WTC11 (cell line): Measurements from ENCODE around the gene TRPM2. TPM values are rescaled to one million over a fixed set of nuclear protein-coding genes. Genes with fewer than 3 reads are reported as not detected.

Experiments used
- ATAC-seq: fragments of 200-7000 bp; cut with Tn5 transposase; 2 replicates; pipeline ENCODE4 v1.10.0; 2021; ENCODE audit warnings: mild to moderate bottlenecking, moderate library complexity
- CTCF ChIA-PET: fragments of 300-600 bp; sonication (Branson Sonifier 250); formaldehyde crosslinking; loops from one replicate; lab custom pipeline; 2021; ENCODE audit warnings: antibody characterized with exemption; lab: Charles Lee
- POLR2A ChIA-PET: fragments of 350-600 bp; sonication (Branson Sonifier 250); formaldehyde crosslinking; loops from one replicate; lab custom pipeline; 2021; ENCODE audit warnings: antibody characterized with exemption; lab: Charles Lee
- DNase-seq: peaks from one replicate; pipeline ENCODE4 v3.0.0; 2021; ENCODE audit warnings: low spot score
- H3K27ac Mint-ChIP-seq: 2 replicates; pipeline ENCODE4 v1.8.0; 2021; ENCODE audit warnings: mixed read lengths
- H3K27me3 Mint-ChIP-seq: 2 replicates; pipeline ENCODE4 v1.8.0; 2021; ENCODE audit warnings: low read depth, mild to moderate bottlenecking, moderate library complexity, mixed read lengths
- H3K36me3 Mint-ChIP-seq: 2 replicates; pipeline ENCODE4 v1.8.0; 2021; ENCODE audit warnings: mixed read lengths
- H3K4me1 Mint-ChIP-seq: 2 replicates; pipeline ENCODE4 v1.8.0; 2022; ENCODE audit warnings: mixed read lengths
- H3K4me3 Mint-ChIP-seq: 2 replicates; pipeline ENCODE4 v1.8.0; 2021; ENCODE audit warnings: mild to moderate bottlenecking, moderate library complexity, mixed read lengths
- H3K9me3 Mint-ChIP-seq: 2 replicates; pipeline ENCODE4 v1.8.0; 2021; ENCODE audit warnings: mixed read lengths
- ATF2 ChIP-seq: sonication (generic); formaldehyde crosslinking; IDR thresholded peaks from 2 replicates; pipeline ENCODE4 v1.8.1; 2022; ENCODE audit warnings: low read depth, missing genetic modification reagents, borderline replicate concordance
- E2F1 ChIP-seq: sonication (generic); formaldehyde crosslinking; IDR thresholded peaks from 2 replicates; pipeline ENCODE4 v1.8.0; 2022; ENCODE audit warnings: mild to moderate bottlenecking, missing genetic modification reagents
- FOXJ3 ChIP-seq: sonication (generic); formaldehyde crosslinking; IDR thresholded peaks from 2 replicates; pipeline ENCODE4 v1.9.0; 2021; ENCODE audit warnings: missing genetic modification reagents, mild to moderate bottlenecking, borderline replicate concordance
- FOXP4 ChIP-seq: sonication (generic); formaldehyde crosslinking; IDR thresholded peaks from 2 replicates; pipeline ENCODE4 v1.8.0; 2022; ENCODE audit warnings: mild to moderate bottlenecking, missing genetic modification reagents
- IRF1 ChIP-seq: sonication (generic); formaldehyde crosslinking; IDR thresholded peaks from 2 replicates; pipeline ENCODE4 v1.8.0; 2023; ENCODE audit warnings: missing genetic modification reagents
- JUN ChIP-seq: sonication (generic); formaldehyde crosslinking; IDR thresholded peaks from 2 replicates; pipeline ENCODE4 v1.8.0; 2023; ENCODE audit warnings: mild to moderate bottlenecking, missing genetic modification reagents
- MAX ChIP-seq: sonication (generic); formaldehyde crosslinking; IDR thresholded peaks from 2 replicates; pipeline ENCODE4 v1.8.0; 2022; ENCODE audit warnings: mild to moderate bottlenecking, missing genetic modification reagents
- MYBL2 ChIP-seq: sonication (generic); formaldehyde crosslinking; IDR thresholded peaks from 2 replicates; pipeline ENCODE4 v1.8.1; 2023; ENCODE audit warnings: mild to moderate bottlenecking, moderate library complexity, missing genetic modification reagents
- NFATC4 ChIP-seq: fragments of 250-450 bp; sonication (Bioruptor Pico); IDR thresholded peaks from 2 replicates; pipeline ENCODE4 v1.9.0; 2021; ENCODE audit warnings: mild to moderate bottlenecking
- NFE2L1 ChIP-seq: sonication (generic); formaldehyde crosslinking; IDR thresholded peaks from 2 replicates; pipeline ENCODE4 v1.8.1; 2023; ENCODE audit warnings: missing genetic modification reagents
- NFYB ChIP-seq: sonication (generic); formaldehyde crosslinking; conservative IDR thresholded peaks from 2 replicates; pipeline ENCODE4 v1.8.0; 2022; ENCODE audit warnings: low read depth, missing genetic modification reagents
- NR1H2 ChIP-seq: sonication (generic); formaldehyde crosslinking; IDR thresholded peaks from 2 replicates; pipeline ENCODE4 v1.9.0; 2021; ENCODE audit warnings: mild to moderate bottlenecking, moderate library complexity, missing genetic modification reagents
- OVOL2 ChIP-seq: fragments of 250-450 bp; sonication (Bioruptor Pico); IDR thresholded peaks from 2 replicates; pipeline ENCODE4 v1.9.0; 2021; ENCODE audit warnings: mild to moderate bottlenecking, borderline replicate concordance
- PRRX2 ChIP-seq: fragments of 250-450 bp; sonication (Bioruptor Pico); IDR thresholded peaks from 2 replicates; pipeline ENCODE4 v1.8.0; 2021; ENCODE audit warnings: mild to moderate bottlenecking
- RELA ChIP-seq: sonication (generic); formaldehyde crosslinking; IDR thresholded peaks from 2 replicates; pipeline ENCODE4 v1.8.1; 2022; ENCODE audit warnings: missing genetic modification reagents, mild to moderate bottlenecking, borderline replicate concordance
- SMAD3 ChIP-seq: sonication (generic); formaldehyde crosslinking; IDR thresholded peaks from 2 replicates; pipeline ENCODE4 v1.8.0; 2022; ENCODE audit warnings: missing genetic modification reagents, mild to moderate bottlenecking, borderline replicate concordance
- TEAD4 ChIP-seq: sonication (generic); formaldehyde crosslinking; IDR thresholded peaks from 2 replicates; pipeline ENCODE4 v1.8.0; 2022; ENCODE audit warnings: mild to moderate bottlenecking, missing genetic modification reagents
- ZMAT4 ChIP-seq: fragments of 250-450 bp; sonication (Bioruptor Pico); IDR thresholded peaks from 2 replicates; pipeline ENCODE4 v1.9.0; 2021; ENCODE audit warnings: mild to moderate bottlenecking
- ZNF121 ChIP-seq: sonication (generic); formaldehyde crosslinking; IDR thresholded peaks from 2 replicates; pipeline ENCODE4 v1.8.0; 2023; ENCODE audit warnings: missing genetic modification reagents
- total RNA-seq: library from RNA; stranded (reverse); gene quantifications from 3 replicates; pipeline ENCODE4 v1.2.3, GENCODE V29; 2021

TRPM2 gene
- total RNA-seq, 1 experiment from 2014 or later, result 0.92 TPM

- Mint-ChIP-seq H3K36me3 (peaks cover 11% of the 10 kb centered on the region), H3K4me3 (no peak overlapping the region), H3K9me3 (peaks cover 28% of the 10 kb centered on the region), H3K27ac (no peak overlapping the region), H3K27me3 (peaks cover 31% of the 10 kb centered on the region), H3K4me1 (peaks cover 11% of the 10 kb centered on the region)
- no peak for ATAC-seq
- POLR2A ChIA-PET, result no interaction called here
- TF ChIP-seq OVOL2 (CRISPR knock-in tag) (no peak), NFATC4 (CRISPR knock-in tag) (no peak), MYBL2 (CRISPR knock-in tag) (no peak)
- CTCF ChIA-PET, result no interaction called here
- no peak for DNase-seq
Measured at GRCh38 chr21:44374601-44375280, 21.3 kb downstream of the TRPM2 start.

GRCh38 chr21:44375281-44375651 lies 21.8 kb downstream of the TRPM2 start:
- ATAC-seq, result no peak
- peaks cover 28% of the 10 kb centered on the region for H3K9me3 Mint-ChIP-seq
- no peak overlapping the region for H3K4me3 Mint-ChIP-seq
- H3K27me3 Mint-ChIP-seq, result peaks cover 26% of the 10 kb centered on the region
- H3K36me3 Mint-ChIP-seq, result peaks cover 11% of the 10 kb centered on the region
- TF ChIP-seq MAX (no peak), ZMAT4 (CRISPR knock-in tag) (no peak), IRF1 (CRISPR knock-in tag) (no peak), FOXJ3 (CRISPR knock-in tag) (no peak), NFYB (CRISPR knock-in tag) (no peak), NR1H2 (CRISPR knock-in tag) (no peak), RELA (no peak), ATF2 (CRISPR knock-in tag) (no peak), PRRX2 (CRISPR knock-in tag) (no peak), TEAD4 (CRISPR knock-in tag) (no peak), E2F1 (no peak), JUN (CRISPR knock-in tag) (no peak), SMAD3 (no peak), ZNF121 (no peak), FOXP4 (CRISPR knock-in tag) (no peak), NFE2L1 (CRISPR knock-in tag) (no peak)
- ChIA-PET POLR2A (no interaction called here), CTCF (no interaction called here)
- peaks cover 14% of the 10 kb centered on the region for H3K4me1 Mint-ChIP-seq
- DNase-seq, result no peak
- no peak overlapping the region; the same call in 1 of the 2 replicates for H3K27ac Mint-ChIP-seq
